Breast epithelium (tissue), 3 donors: ENCODE results near the gene CCDC39.

ENCODE experiments used
- CTCF ChIP-seq, 3 donors: fragments of 450-650 bp; IDR thresholded peaks; one replicate each; pipeline ENCODE4 v1.5.1; 2016 to 2017; ENCODE audit warnings: antibody characterized with exemption in 3 of 3, mild to moderate bottlenecking in 3 of 3, moderate library complexity in 3 of 3
- POLR2AphosphoS5 ChIP-seq, 3 donors: sonication (generic); formaldehyde crosslinking; IDR thresholded peaks; one replicate each; pipeline ENCODE4 v1.6.1; 2017; ENCODE audit warnings: antibody characterized with exemption in 3 of 3

- TF ChIP-seq CTCF (IDR thresholded peaks at IDR 0.05): no peak
- no peak for TF ChIP-seq POLR2AphosphoS5 (IDR thresholded peaks at IDR 0.05)
These were observed 98.4 kb downstream of the CCDC39 start for GRCh38 chr3:180580934-180581333.
